Fibroblast of lung (primary cell): ENCODE measurements around the gene WDR35. TPM values are rescaled to one million over a fixed set of nuclear protein-coding genes. Genes with fewer than 3 reads are reported as not detected.

Experiments used
- DNase-seq, 2 donors: peaks; one replicate each; pipeline versions ENCODE4 v3.0.0 to v3.0.0-alpha.2; 2010; ENCODE audit warnings: low read depth in 2 of 2
- H2AFZ ChIP-seq: 2 replicates; pipeline ENCODE4 v1.5.1; 2012; ENCODE audit warnings: low read length, control low read depth, inconsistent platforms
- H3K27ac ChIP-seq: 2 replicates; pipeline ENCODE4 v1.5.1; 2011; ENCODE audit warnings: low read length, control low read depth; ENCODE audit not compliant: insufficient read depth
- H3K27me3 ChIP-seq: 2 replicates; pipeline ENCODE4 v1.5.1; 2011; ENCODE audit warnings: mild to moderate bottlenecking, low read length; ENCODE audit not compliant: control insufficient read depth, insufficient read depth
- H3K36me3 ChIP-seq: 2 replicates; pipeline ENCODE4 v1.5.1; 2011; ENCODE audit warnings: low read length; ENCODE audit not compliant: control insufficient read depth, insufficient read depth
- H3K4me1 ChIP-seq: 2 replicates; pipeline ENCODE4 v1.5.1; 2011; ENCODE audit warnings: low read length; ENCODE audit not compliant: control insufficient read depth, insufficient read depth; ENCODE audit errors: extremely low read depth
- H3K4me2 ChIP-seq: 2 replicates; pipeline ENCODE4 v1.5.1; 2011; ENCODE audit warnings: low read length, control low read depth; ENCODE audit not compliant: insufficient read depth; ENCODE audit errors: extremely low read depth
- H3K4me3 ChIP-seq, 4 experiments: fragments of 200-600 bp in 1 of 4; sonication (generic) in 1 of 4; replicated peaks in 1 of 4; 2 replicates each; pipeline ENCODE4 v1.5.1; 2011 to 2016; ENCODE audit warnings: low read length in 4 of 4, low read depth in 3 of 4, mild to moderate bottlenecking in 3 of 4, control low read depth in 2 of 4, inconsistent platforms in 1 of 4, mixed read lengths in 1 of 4; ENCODE audit not compliant: insufficient read depth in 1 of 4; ENCODE audit errors: control extremely low read depth in 1 of 4
- H3K79me2 ChIP-seq: 2 replicates; pipeline ENCODE4 v1.5.1; 2012; ENCODE audit warnings: mild to moderate bottlenecking, low read length, inconsistent platforms; ENCODE audit not compliant: control insufficient read depth, insufficient read depth
- H3K9ac ChIP-seq: 2 replicates; pipeline ENCODE4 v1.5.1; 2011; ENCODE audit warnings: mild to moderate bottlenecking, low read length, control low read depth; ENCODE audit not compliant: insufficient read depth
- H3K9me3 ChIP-seq: 2 replicates; pipeline ENCODE4 v1.5.1; 2012; ENCODE audit warnings: low read depth, low read length; ENCODE audit not compliant: control insufficient read depth, insufficient read depth
- H4K20me1 ChIP-seq: 2 replicates; pipeline ENCODE4 v1.5.1; 2011; ENCODE audit warnings: low read length; ENCODE audit not compliant: control insufficient read depth, insufficient read depth; ENCODE audit errors: extremely low read depth
- EZH2 ChIP-seq: IDR thresholded peaks from 2 replicates; pipeline ENCODE4 v1.5.1; 2012; ENCODE audit warnings: low read length, control low read depth, mild to moderate bottlenecking; ENCODE audit errors: missing control alignments
- polyA plus RNA-seq, 2 donors: library from polyadenylated mRNA; depleted of rRNA in 1 of 2; stranded (reverse) in 1 of 2; unstranded in 1 of 2; fragments of >200 nt; gene quantifications; 2 replicates each; pipeline ENCODE4 v1.2.1, GENCODE V29; 2011 to 2012; ENCODE audit warnings: missing spikeins in 1 of 2
- total RNA-seq: library from RNA; depleted of rRNA; stranded (reverse); fragments of >200 nt; gene quantifications from 2 replicates; pipeline ENCODE4 v1.2.1, GENCODE V29; 2014
- TF ChIP-seq, protein P1 (sequence below), 2 donors: IDR thresholded peaks in 1 of 2; conservative IDR thresholded peaks in 1 of 2; 1 replicate in 1 of 2; 2 replicates in 1 of 2; pipeline ENCODE4 v1.5.1; 2011 to 2012; ENCODE audit warnings: low read length in 2 of 2, control low read depth in 1 of 2, inconsistent platforms in 1 of 2, low read depth in 1 of 2, mild to moderate bottlenecking in 1 of 2

Gene WDR35
- total and polyA plus RNA-seq, 2 donors (not counting 1 experiment from before 2014, with no cell fraction given) = 8.3 to 11.6 TPM

DNA sequence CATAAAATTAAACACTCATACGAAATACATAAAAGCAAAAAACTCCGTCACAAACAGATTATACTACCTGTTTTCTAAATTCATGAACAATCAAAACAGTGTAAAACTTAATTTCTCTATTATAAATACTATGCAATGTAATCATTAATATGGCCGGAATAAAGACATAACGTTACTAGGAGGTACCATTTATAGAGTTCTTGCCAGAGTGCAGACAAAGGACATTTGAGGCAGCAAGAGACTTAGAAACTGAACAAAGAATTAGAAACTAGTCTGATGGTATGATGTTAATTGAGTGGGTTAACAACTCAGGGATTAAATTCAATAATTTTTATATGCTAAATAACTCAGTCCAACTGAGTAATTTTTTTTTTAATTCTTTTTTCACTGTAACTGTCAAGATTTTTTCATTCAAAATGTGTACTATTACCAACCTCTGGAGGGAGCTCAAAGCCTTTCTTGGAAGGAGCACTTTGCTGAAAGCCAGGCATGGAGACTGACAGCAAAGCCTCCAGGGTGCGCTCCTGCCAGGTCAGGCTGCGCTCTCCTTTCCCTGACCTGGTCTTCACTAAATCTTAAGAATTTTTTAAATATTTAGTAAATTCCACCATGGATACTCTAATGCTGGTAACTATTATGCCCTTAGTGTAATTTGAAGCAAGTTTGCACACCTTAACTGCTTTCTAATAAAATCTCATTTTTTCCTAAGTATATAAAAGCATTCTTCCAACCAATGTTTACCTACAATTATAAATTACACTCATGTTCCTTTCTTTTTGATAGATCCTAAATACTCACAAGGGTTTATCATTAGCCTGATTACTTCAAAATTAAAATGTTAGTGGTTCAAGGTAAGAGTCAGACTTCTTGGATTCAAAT is 34.1 kb downstream of the WDR35 start:
- no peaks in the 10 kb centered on the region for H3K36me3 ChIP-seq
- no peak overlapping the region for H2AFZ ChIP-seq
- H3K4me2 ChIP-seq = no peak overlapping the region
- H3K27ac ChIP-seq = no peak overlapping the region
- H3K9ac ChIP-seq = no peak overlapping the region
- H3K27me3 ChIP-seq = no peaks in the 10 kb centered on the region
- H3K4me3 ChIP-seq = no peak overlapping the region
- no peaks in the 10 kb centered on the region for H3K9me3 ChIP-seq
- no peak for TF ChIP-seq EZH2
- TF ChIP-seq, protein P1, sequence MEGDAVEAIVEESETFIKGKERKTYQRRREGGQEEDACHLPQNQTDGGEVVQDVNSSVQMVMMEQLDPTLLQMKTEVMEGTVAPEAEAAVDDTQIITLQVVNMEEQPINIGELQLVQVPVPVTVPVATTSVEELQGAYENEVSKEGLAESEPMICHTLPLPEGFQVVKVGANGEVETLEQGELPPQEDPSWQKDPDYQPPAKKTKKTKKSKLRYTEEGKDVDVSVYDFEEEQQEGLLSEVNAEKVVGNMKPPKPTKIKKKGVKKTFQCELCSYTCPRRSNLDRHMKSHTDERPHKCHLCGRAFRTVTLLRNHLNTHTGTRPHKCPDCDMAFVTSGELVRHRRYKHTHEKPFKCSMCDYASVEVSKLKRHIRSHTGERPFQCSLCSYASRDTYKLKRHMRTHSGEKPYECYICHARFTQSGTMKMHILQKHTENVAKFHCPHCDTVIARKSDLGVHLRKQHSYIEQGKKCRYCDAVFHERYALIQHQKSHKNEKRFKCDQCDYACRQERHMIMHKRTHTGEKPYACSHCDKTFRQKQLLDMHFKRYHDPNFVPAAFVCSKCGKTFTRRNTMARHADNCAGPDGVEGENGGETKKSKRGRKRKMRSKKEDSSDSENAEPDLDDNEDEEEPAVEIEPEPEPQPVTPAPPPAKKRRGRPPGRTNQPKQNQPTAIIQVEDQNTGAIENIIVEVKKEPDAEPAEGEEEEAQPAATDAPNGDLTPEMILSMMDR (conservative IDR thresholded peaks at IDR 0.05 in 1 of 2, IDR thresholded peaks at IDR 0.05 in 1 of 2; ENCODE audit: low read depth in 1 of 2, low read length in 2 of 2) = peak; percentile 83 to 87
- no peaks in the 10 kb centered on the region for H3K4me1 ChIP-seq
- peak; percentile 61 to 85 for DNase-seq
- H4K20me1 ChIP-seq = no peaks in the 10 kb centered on the region
- no peaks in the 10 kb centered on the region for H3K79me2 ChIP-seq

DNA sequence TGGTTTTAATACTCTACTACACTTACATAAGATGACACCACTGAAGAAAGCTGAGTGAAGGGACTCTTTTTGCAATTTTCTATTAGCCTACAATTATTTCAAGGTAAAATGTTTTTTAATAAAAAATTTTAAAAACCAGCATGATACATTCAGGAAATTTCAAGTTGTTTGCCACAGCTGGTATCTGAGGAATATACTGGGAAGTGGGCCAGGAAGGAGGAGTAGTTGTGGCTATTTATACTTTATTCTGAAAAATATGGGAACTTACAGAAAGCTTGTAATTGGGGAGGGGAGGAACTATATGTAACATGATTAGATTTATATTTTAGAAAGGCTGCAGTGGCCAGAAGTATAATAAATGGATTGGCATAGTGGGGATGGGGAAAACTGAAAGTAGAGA is 40.8 kb downstream of the WDR35 start:
- Histone ChIP-seq H4K20me1 (no peaks in the 10 kb centered on the region), H3K9ac (no peak overlapping the region), H3K27me3 (no peaks in the 10 kb centered on the region), H3K4me3 (no peak overlapping the region), H3K27ac (no peak overlapping the region), H3K9me3 (no peaks in the 10 kb centered on the region), H3K79me2 (no peaks in the 10 kb centered on the region), H3K36me3 (no peaks in the 10 kb centered on the region), H3K4me1 (no peaks in the 10 kb centered on the region), H3K4me2 (peak overlapping the region; percentile 13), H2AFZ (no peak overlapping the region)
- no peak for TF ChIP-seq EZH2
- TF ChIP-seq, protein P1 (conservative IDR thresholded peaks at IDR 0.05 in 1 of 2, IDR thresholded peaks at IDR 0.05 in 1 of 2; ENCODE audit: low read depth in 1 of 2, low read length in 2 of 2) = no peak
- DNase-seq = peak; percentile 59 to 74

DNA sequence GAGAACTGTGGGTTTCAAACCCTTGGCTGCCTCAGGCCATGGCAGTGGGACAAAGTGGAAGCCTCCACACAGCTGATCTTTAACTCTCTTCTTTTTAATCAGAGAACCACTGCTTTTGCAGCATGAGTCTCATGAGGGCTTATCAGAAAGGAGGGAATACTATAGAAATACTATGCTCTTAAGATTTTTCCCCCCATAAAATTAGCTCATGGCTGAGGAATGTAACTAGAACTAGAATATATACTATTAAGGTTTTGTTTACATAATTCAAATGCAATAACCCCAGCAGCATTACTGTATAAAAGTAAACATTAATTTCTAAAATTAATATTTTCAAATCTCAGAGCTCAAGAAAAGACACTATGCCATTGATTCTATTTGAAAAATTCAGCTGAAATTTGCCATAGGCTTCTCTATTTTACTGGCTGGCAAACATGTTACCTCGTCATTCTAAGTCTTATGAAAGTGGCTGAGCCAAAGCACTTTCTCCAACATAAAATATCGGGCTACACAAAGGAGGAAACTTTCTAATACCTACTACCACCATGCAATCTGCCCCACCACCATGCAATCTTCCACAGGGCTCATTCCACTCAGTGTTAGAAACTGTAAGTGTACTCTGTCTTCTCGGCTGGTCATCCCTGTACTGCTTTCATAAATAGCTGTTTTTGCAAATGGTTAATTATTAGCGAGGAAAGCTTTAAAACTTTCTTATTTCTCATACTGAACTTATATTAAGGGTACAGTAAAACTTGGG is 42.5 kb downstream of the WDR35 start:
- H3K79me2 ChIP-seq = no peaks in the 10 kb centered on the region
- no peaks in the 10 kb centered on the region for H3K9me3 ChIP-seq
- TF ChIP-seq, protein P1 (conservative IDR thresholded peaks at IDR 0.05 in 1 of 2, IDR thresholded peaks at IDR 0.05 in 1 of 2; ENCODE audit: low read depth in 1 of 2, low read length in 2 of 2) = no peak
- no peak for TF ChIP-seq EZH2
- H3K9ac ChIP-seq = no peak overlapping the region
- no peak overlapping the region for H3K4me3 ChIP-seq
- H4K20me1 ChIP-seq = no peaks in the 10 kb centered on the region
- no peaks in the 10 kb centered on the region for H3K36me3 ChIP-seq
- H3K27me3 ChIP-seq = no peaks in the 10 kb centered on the region
- H3K27ac ChIP-seq = no peak overlapping the region
- no peaks in the 10 kb centered on the region for H3K4me1 ChIP-seq
- H2AFZ ChIP-seq = no peak overlapping the region
- peak overlapping the region; percentile 9 for H3K4me2 ChIP-seq
- peak in 1 of 2 donors; percentile 51 for DNase-seq
